Breast epithelium (tissue), 4 donors: Measurements from ENCODE around the gene ARAF. TPM values are rescaled to one million over a fixed set of nuclear protein-coding genes. Genes with fewer than 3 reads are reported as not detected.

Experiments used
- DNase-seq, 2 donors: peaks; one replicate each; pipeline ENCODE4 v3.0.0-alpha.2; 2019; ENCODE audit warnings: low spot score in 2 of 2
- H3K27ac ChIP-seq, 2 donors: fragments of 200-600 bp; sonication (generic) in 1 of 2; one replicate each; pipeline ENCODE4 v1.5.1; 2016 to 2019; ENCODE audit warnings: mild to moderate bottlenecking in 1 of 2
- H3K27me3 ChIP-seq, 2 donors: fragments of 200-600 bp; sonication (generic) in 1 of 2; one replicate each; pipeline versions ENCODE4 v1.5.1 to v1.6.0; 2017 to 2019; ENCODE audit warnings: control low read depth in 1 of 2, mild to moderate bottlenecking in 1 of 2
- H3K36me3 ChIP-seq: fragments of 200-600 bp; one replicate; pipeline ENCODE4 v1.5.1; 2019
- H3K4me1 ChIP-seq, 2 donors: fragments of 200-600 bp; sonication (generic); one replicate each; pipeline ENCODE4 v1.5.1; 2016 to 2019; ENCODE audit warnings: control low read depth in 1 of 2
- H3K4me3 ChIP-seq, 3 donors: fragments of 200-600 bp; sonication (generic); 1 replicate in 2 of 3; 2 replicates in 1 of 3; pipeline ENCODE4 v1.5.1; 2016 to 2019; ENCODE audit warnings: mild to moderate bottlenecking in 3 of 3, moderate library complexity in 2 of 3
- H3K9me3 ChIP-seq, 2 donors: fragments of 200-600 bp; sonication (generic) in 1 of 2; one replicate each; pipeline ENCODE4 v1.5.1; 2016 to 2019; ENCODE audit warnings: control low read depth in 1 of 2
- POLR2A ChIP-seq: fragments of 450-650 bp; IDR thresholded peaks from one replicate; pipeline ENCODE4 v1.6.1; 2016; ENCODE audit warnings: antibody characterized with exemption, mild to moderate bottlenecking, moderate library complexity
- POLR2AphosphoS5 ChIP-seq, 3 donors: sonication (generic); formaldehyde crosslinking; IDR thresholded peaks; one replicate each; pipeline ENCODE4 v1.6.1; 2017; ENCODE audit warnings: antibody characterized with exemption in 3 of 3
- intact Hi-C: fragments of 100-400 bp; cut with DNase I; formaldehyde crosslinking; loops from one replicate; pipeline ENCODE4 v1.15.1; 2023; ENCODE audit warnings: low total_unique reads
- total RNA-seq, 3 donors: library from RNA; depleted of rRNA; stranded (reverse); fragments of >200 nt; gene quantifications; one replicate each; pipeline ENCODE4 v1.1.0, GENCODE V29; 2016
- TF ChIP-seq, protein P1 (sequence below), 3 donors: fragments of 450-650 bp; IDR thresholded peaks; one replicate each; pipeline ENCODE4 v1.5.1; 2016 to 2017; ENCODE audit warnings: antibody characterized with exemption in 3 of 3, mild to moderate bottlenecking in 3 of 3, moderate library complexity in 3 of 3

ARAF gene
- total RNA-seq, 3 donors from 2014 or later, result 27.9 to 37.6 (median 30.6) TPM

GRCh38 chrX:47605024-47605423 lies 44.0 kb downstream of the ARAF start:
- TF ChIP-seq, protein P1, sequence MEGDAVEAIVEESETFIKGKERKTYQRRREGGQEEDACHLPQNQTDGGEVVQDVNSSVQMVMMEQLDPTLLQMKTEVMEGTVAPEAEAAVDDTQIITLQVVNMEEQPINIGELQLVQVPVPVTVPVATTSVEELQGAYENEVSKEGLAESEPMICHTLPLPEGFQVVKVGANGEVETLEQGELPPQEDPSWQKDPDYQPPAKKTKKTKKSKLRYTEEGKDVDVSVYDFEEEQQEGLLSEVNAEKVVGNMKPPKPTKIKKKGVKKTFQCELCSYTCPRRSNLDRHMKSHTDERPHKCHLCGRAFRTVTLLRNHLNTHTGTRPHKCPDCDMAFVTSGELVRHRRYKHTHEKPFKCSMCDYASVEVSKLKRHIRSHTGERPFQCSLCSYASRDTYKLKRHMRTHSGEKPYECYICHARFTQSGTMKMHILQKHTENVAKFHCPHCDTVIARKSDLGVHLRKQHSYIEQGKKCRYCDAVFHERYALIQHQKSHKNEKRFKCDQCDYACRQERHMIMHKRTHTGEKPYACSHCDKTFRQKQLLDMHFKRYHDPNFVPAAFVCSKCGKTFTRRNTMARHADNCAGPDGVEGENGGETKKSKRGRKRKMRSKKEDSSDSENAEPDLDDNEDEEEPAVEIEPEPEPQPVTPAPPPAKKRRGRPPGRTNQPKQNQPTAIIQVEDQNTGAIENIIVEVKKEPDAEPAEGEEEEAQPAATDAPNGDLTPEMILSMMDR (IDR thresholded peaks at IDR 0.05), result no peak
- TF ChIP-seq POLR2AphosphoS5 (IDR thresholded peaks at IDR 0.05), result no peak
- TF ChIP-seq POLR2A, result no peak
- no peaks in the 10 kb centered on the region for H3K4me1 ChIP-seq
- H3K36me3 ChIP-seq, result no peaks in the 10 kb centered on the region
- H3K4me3 ChIP-seq, result no peak overlapping the region
- no peak overlapping the region for H3K27ac ChIP-seq
- peaks cover 0 to 17% of the 10 kb centered on the region in 2 donors for H3K27me3 ChIP-seq
- no peak for DNase-seq
- intact Hi-C loops, result no loop called here
- peaks cover 3 to 9% of the 10 kb centered on the region in 2 donors for H3K9me3 ChIP-seq

- H3K27ac ChIP-seq, result no peak overlapping the region
- H3K4me3 ChIP-seq, result no peak overlapping the region
- intact Hi-C loops, result no loop called here
Observed at GRCh38 chrX:47607091-47607490, 46.1 kb downstream of the ARAF start.

DNA sequence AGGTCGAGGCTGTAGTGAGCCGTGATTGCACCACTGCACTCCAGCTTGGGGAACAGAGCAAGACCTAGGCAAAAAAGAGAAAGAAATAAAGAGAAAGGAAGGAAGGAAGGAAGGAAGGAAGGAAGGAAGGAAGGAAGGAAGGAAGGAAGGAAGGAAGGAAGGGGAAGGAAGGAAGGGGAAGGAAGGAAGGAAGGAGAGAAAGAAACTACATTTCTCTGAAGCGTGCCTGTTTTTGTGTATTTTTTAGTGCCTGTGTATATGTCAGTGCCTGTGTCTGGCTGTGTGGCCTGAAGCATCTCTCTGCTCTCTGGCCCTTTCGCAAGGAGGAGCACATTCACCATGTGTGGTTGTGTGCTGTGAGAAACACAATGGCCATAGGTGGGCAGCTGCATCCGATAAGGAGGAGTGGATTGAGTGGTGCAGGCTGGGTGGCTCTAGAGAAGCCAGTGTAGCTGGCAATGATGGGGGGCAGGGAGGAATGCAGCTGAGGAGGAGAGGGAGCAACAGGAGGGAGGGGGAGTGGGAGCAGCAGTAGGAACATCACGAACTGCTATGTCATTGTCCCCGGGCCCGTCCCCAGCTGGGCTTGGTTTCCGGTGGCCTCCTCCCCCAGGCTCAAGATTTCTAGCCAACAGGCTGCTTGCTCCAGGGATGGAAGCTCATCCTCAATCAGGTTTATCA lies 47.3 kb downstream of the ARAF start:
- Histone ChIP-seq H3K36me3 (no peaks in the 10 kb centered on the region), H3K4me3 (no peak overlapping the region), H3K27ac (no peak overlapping the region), H3K4me1 (no peaks in the 10 kb centered on the region), H3K9me3 (no peaks in the 10 kb centered on the region), H3K27me3 (peaks cover 0 to 30% of the 10 kb centered on the region in 2 donors)
- intact Hi-C loops, result no loop called here
- TF ChIP-seq POLR2AphosphoS5 (IDR thresholded peaks at IDR 0.05) (no peak), POLR2A (no peak)
- TF ChIP-seq, protein P1 (IDR thresholded peaks at IDR 0.05), result no peak
- DNase-seq, result no peak

More at GRCh38 chrX:47607091-47607490, 46.1 kb downstream of the ARAF start:
- Histone ChIP-seq H3K4me1 (no peaks in the 10 kb centered on the region), H3K27me3 (peaks cover 0 to 22% of the 10 kb centered on the region in 2 donors), H3K9me3 (no peaks in the 10 kb centered on the region), H3K36me3 (no peaks in the 10 kb centered on the region)
- no peak for TF ChIP-seq POLR2AphosphoS5 (IDR thresholded peaks at IDR 0.05)
- TF ChIP-seq, protein P1 (IDR thresholded peaks at IDR 0.05), result no peak
- no peak for TF ChIP-seq POLR2A
- no peak for DNase-seq

DNA sequence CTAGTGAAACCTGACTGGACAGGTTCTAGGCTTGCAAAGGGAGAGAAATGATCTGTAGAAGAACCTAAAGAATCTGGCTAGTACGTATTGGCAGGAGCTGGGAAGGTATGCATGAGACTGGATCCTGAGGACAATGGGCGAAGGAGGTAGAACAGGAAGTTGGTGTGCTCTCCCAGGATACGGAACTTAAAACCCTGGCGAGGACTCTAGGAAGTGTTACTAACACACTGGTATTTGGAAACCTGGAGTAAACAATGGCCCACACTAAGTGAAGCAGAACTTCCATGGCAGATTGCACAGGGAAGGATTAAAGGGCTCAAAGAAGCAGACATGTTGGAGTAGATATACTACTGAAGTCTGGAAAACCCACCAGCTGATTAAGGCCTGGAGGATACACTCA lies 49.5 kb downstream of the ARAF start:
- H3K27me3 ChIP-seq, result peaks cover 0 to 41% of the 10 kb centered on the region in 2 donors

GRCh38 chrX:47611489-47611888 lies 50.5 kb downstream of the ARAF start:
- intact Hi-C loops, result no loop called here

More for the DNA sequence above, 49.5 kb downstream of the ARAF start:
- no peaks in the 10 kb centered on the region for H3K4me1 ChIP-seq
- peaks cover 0 to 4% of the 10 kb centered on the region in 2 donors for H3K9me3 ChIP-seq
- DNase-seq, result no peak
- H3K4me3 ChIP-seq, result no peak overlapping the region
- TF ChIP-seq POLR2AphosphoS5 (IDR thresholded peaks at IDR 0.05), result no peak
- TF ChIP-seq, protein P1 (IDR thresholded peaks at IDR 0.05), result no peak
- TF ChIP-seq POLR2A, result no peak
- no peaks in the 10 kb centered on the region for H3K36me3 ChIP-seq
- H3K27ac ChIP-seq, result no peak overlapping the region
- intact Hi-C loops, result no loop called here

More at GRCh38 chrX:47611489-47611888, 50.5 kb downstream of the ARAF start:
- H3K27ac ChIP-seq, result no peak overlapping the region
- no peak overlapping the region for H3K4me3 ChIP-seq
- no peak for DNase-seq
- H3K9me3 ChIP-seq, result peaks cover 0 to 4% of the 10 kb centered on the region in 2 donors
- no peaks in the 10 kb centered on the region for H3K4me1 ChIP-seq
- H3K36me3 ChIP-seq, result no peaks in the 10 kb centered on the region
- no peak for TF ChIP-seq POLR2AphosphoS5 (IDR thresholded peaks at IDR 0.05)
- TF ChIP-seq, protein P1 (IDR thresholded peaks at IDR 0.05), result no peak
- TF ChIP-seq POLR2A, result no peak
- H3K27me3 ChIP-seq, result peaks cover 0 to 46% of the 10 kb centered on the region in 2 donors
